HepG2 (cell line): ENCODE measurements around the gene GNG7. TPM values are rescaled to one million over a fixed set of nuclear protein-coding genes. Genes with fewer than 3 reads are reported as not detected.

Experiments
- ATAC-seq: fragments of 200-7000 bp; cut with Tn5 transposase; 3 replicates; pipeline ENCODE4 v1.9.1; 2020; ENCODE audit warnings: mild to moderate bottlenecking, moderate library complexity
- BruUV-seq: library from RNA; stranded (reverse); fragments of 400-500 nt; replicated peaks from 2 replicates; lab custom pipeline; 2021; lab: Mats Ljungman, UMichigan
- CTCF ChIA-PET: fragments of 300-600 bp; formaldehyde crosslinking; extraction: SDS; loops from one replicate; lab custom pipeline; 2021; ENCODE audit warnings: low total read pairs, inconsistent platforms, low intra/inter-chr PET ratio; lab: Yijun Ruan, JAX
- POLR2A ChIA-PET: fragments of 350-600 bp; sonication (Branson Sonifier 250); formaldehyde crosslinking; loops from one replicate; lab custom pipeline; 2020; ENCODE audit warnings: antibody characterized with exemption, inconsistent platforms; lab: Yijun Ruan, JAX
- DNase-seq: peaks from one replicate; pipeline ENCODE4 v3.0.0-alpha.2; 2015; ENCODE audit warnings: low spot score
- FAIRE-seq: peaks from 3 replicates; lab custom pipeline; 2011; peaks lifted over from hg19 to GRCh38; lab: Jason Lieb, UNC
- H2AFZ ChIP-seq: one replicate; pipeline ENCODE4 v1.6.1; 2011; ENCODE audit warnings: low read length, inconsistent platforms
- H3K27ac ChIP-seq: fragments of 300-600 bp; 3 replicates; pipeline ENCODE4 v1.8.0; 2011; ENCODE audit warnings: mixed run types, mild to moderate bottlenecking, mixed read lengths, low read length, inconsistent platforms; ENCODE audit not compliant: insufficient read depth; ENCODE audit errors: extremely low read length
- H3K27me3 ChIP-seq, 2 experiments: fragments of 200-600 bp in 1 of 2; 2 replicates in 1 of 2; 3 replicates in 1 of 2; pipeline versions ENCODE4 v1.6.0 to v1.8.0; 2011; ENCODE audit warnings: low read length in 2 of 2, mild to moderate bottlenecking in 2 of 2, moderate library complexity in 2 of 2, inconsistent platforms in 1 of 2; ENCODE audit not compliant: insufficient read depth in 2 of 2, control insufficient read depth in 1 of 2
- H3K36me3 ChIP-seq, 2 experiments: fragments of 200-600 bp in 1 of 2; replicated peaks in 1 of 2; 2 replicates in 1 of 2; 3 replicates in 1 of 2; pipeline versions ENCODE4 v1.5.1 to v1.8.0; 2011; ENCODE audit warnings: low read length in 2 of 2, inconsistent platforms in 1 of 2; ENCODE audit not compliant: insufficient read depth in 2 of 2, control insufficient read depth in 1 of 2
- H3K4me1 ChIP-seq: 2 replicates; pipeline ENCODE4 v1.5.1; 2012; ENCODE audit warnings: low read length, inconsistent platforms; ENCODE audit not compliant: insufficient read depth
- H3K4me2 ChIP-seq: 2 replicates; pipeline ENCODE4 v1.6.0; 2011; ENCODE audit warnings: low read depth, low read length, inconsistent platforms
- H3K4me3 ChIP-seq, 3 experiments: fragments of 200-600 bp in 1 of 3; sonication (generic), shearing (Covaris generic) in 1 of 3; replicated peaks in 1 of 3; 2 replicates each; pipeline ENCODE4 v1.5.1; 2011 to 2016; ENCODE audit warnings: low read length in 3 of 3, inconsistent platforms in 2 of 3, low read depth in 2 of 3, mild to moderate bottlenecking in 2 of 3, control low read depth in 1 of 3, mixed read lengths in 1 of 3; ENCODE audit not compliant: insufficient read depth in 1 of 3
- H3K79me2 ChIP-seq: one replicate; pipeline ENCODE4 v1.6.1; 2011; ENCODE audit warnings: low read length, inconsistent platforms; ENCODE audit not compliant: insufficient read depth
- H3K9ac ChIP-seq: 2 replicates; pipeline ENCODE4 v1.6.0; 2011; ENCODE audit warnings: mild to moderate bottlenecking, low read depth, low read length, inconsistent platforms; ENCODE audit not compliant: insufficient read depth
- H3K9me3 ChIP-seq: 2 replicates; pipeline ENCODE4 v1.5.1; 2012; ENCODE audit warnings: mild to moderate bottlenecking, low read length
- H4K20me1 ChIP-seq: 2 replicates; pipeline ENCODE4 v1.6.0; 2011; ENCODE audit warnings: inconsistent platforms, mild to moderate bottlenecking, low read length, moderate library complexity; ENCODE audit not compliant: insufficient read depth
- ELF3 ChIP-seq: IDR thresholded peaks from 2 replicates; pipeline ENCODE4 v1.6.1; 2016; ENCODE audit warnings: missing genetic modification reagents, missing compliant biosample characterization
- ELF4 ChIP-seq: sonication (generic); formaldehyde crosslinking; IDR thresholded peaks from 2 replicates; pipeline ENCODE4 v1.5.0; 2020; ENCODE audit warnings: missing genetic modification reagents, mild to moderate bottlenecking, moderate library complexity, borderline replicate concordance
- FIP1L1 ChIP-seq: fragments of 200-400 bp; formaldehyde crosslinking; IDR thresholded peaks from 2 replicates; pipeline ENCODE4 v1.6.1; 2018; ENCODE audit warnings: low read depth, mild to moderate bottlenecking, low read length, moderate library complexity, borderline replicate concordance; ENCODE audit not compliant: insufficient read depth
- FOSL2 ChIP-seq: sonication (generic); formaldehyde crosslinking; IDR thresholded peaks from 2 replicates; pipeline ENCODE4 v1.4.0; 2020; ENCODE audit warnings: missing genetic modification reagents
- FOXP1 ChIP-seq, 2 experiments: fragments of 450-650 bp in 1 of 2; IDR thresholded peaks; 2 replicates each; pipeline ENCODE4 v1.6.1; 2017 to 2018; ENCODE audit warnings: antibody characterized with exemption in 1 of 2
- HHEX ChIP-seq: IDR thresholded peaks from 2 replicates; pipeline ENCODE4 v1.6.1; 2016; ENCODE audit warnings: control low read depth
- MXD4 ChIP-seq: IDR thresholded peaks from 2 replicates; pipeline ENCODE4 v1.6.1; 2016; ENCODE audit warnings: mild to moderate bottlenecking, missing biosample characterization, missing genetic modification reagents
- MYC ChIP-seq: sonication (generic); formaldehyde crosslinking; IDR thresholded peaks from 2 replicates; pipeline ENCODE4 v1.9.0; 2021; ENCODE audit warnings: missing genetic modification reagents, borderline replicate concordance
- SETDB1 ChIP-seq: sonication (generic); formaldehyde crosslinking; IDR thresholded peaks from 2 replicates; pipeline ENCODE4 v1.5.1; 2020; ENCODE audit warnings: missing genetic modification reagents, mild to moderate bottlenecking, borderline replicate concordance
- SP1 ChIP-seq, 2 experiments: fragments of 450-650 bp in 1 of 2; sonication (generic) in 1 of 2; formaldehyde crosslinking in 1 of 2; IDR thresholded peaks; 2 replicates each; pipeline versions ENCODE4 v1.4.0 to v1.6.1; 2016 to 2020; ENCODE audit warnings: missing genetic modification reagents in 1 of 2
- XRCC5 ChIP-seq: fragments of 200-400 bp; formaldehyde crosslinking; optimal IDR thresholded peaks from 2 replicates; pipeline ENCODE3; 2017; ENCODE audit warnings: mild to moderate bottlenecking, low read length
- ZMAT3 ChIP-seq: sonication (generic); formaldehyde crosslinking; conservative IDR thresholded peaks from 2 replicates; pipeline ENCODE4 v1.7.0; 2021; ENCODE audit warnings: missing genetic modification reagents
- ZNF136 ChIP-seq: sonication (generic); formaldehyde crosslinking; IDR thresholded peaks from 2 replicates; pipeline ENCODE4 v1.8.1; 2022; ENCODE audit warnings: low read depth, mild to moderate bottlenecking, moderate library complexity, missing genetic modification reagents
- ZNF224 ChIP-seq: sonication (generic); formaldehyde crosslinking; IDR thresholded peaks from 2 replicates; pipeline ENCODE4 v1.5.0; 2020; ENCODE audit warnings: mild to moderate bottlenecking, missing genetic modification reagents
- ZNF460 ChIP-seq: sonication (generic); formaldehyde crosslinking; IDR thresholded peaks from 2 replicates; pipeline ENCODE4 v1.5.1; 2020; ENCODE audit warnings: missing genetic modification reagents, mild to moderate bottlenecking, borderline replicate concordance
- ZNF558 ChIP-seq: sonication (generic); formaldehyde crosslinking; IDR thresholded peaks from 2 replicates; pipeline ENCODE4 v1.9.0; 2022; ENCODE audit warnings: mild to moderate bottlenecking, missing genetic modification reagents, borderline replicate concordance
- ZNF790 ChIP-seq: sonication (generic); formaldehyde crosslinking; IDR thresholded peaks from 2 replicates; pipeline ENCODE4 v1.8.0; 2022; ENCODE audit warnings: missing genetic modification reagents, mild to moderate bottlenecking, borderline replicate concordance
- ZSCAN20 ChIP-seq: sonication (generic); formaldehyde crosslinking; IDR thresholded peaks from 2 replicates; pipeline ENCODE4 v1.4.0; 2020; ENCODE audit warnings: missing genetic modification reagents, mild to moderate bottlenecking, borderline replicate concordance
- WGBS: methylation state at CpG from one replicate; pipeline ENCODE4 v1.1.6; 2017; ENCODE audit warnings: low lambda C conversion rate; 5-methylcytosine and 5-hydroxymethylcytosine counted together
- in situ Hi-C: cut with HindIII; loops from 2 replicates; pipeline ENCODE4 v1.10.0; 2017; ENCODE audit warnings: low pct_unique_long_range_greater_than_20kb; ENCODE audit not compliant: extremely low pct_ligation_motif_present
- intact Hi-C: fragments of 100-400 bp; cut with micrococcal nuclease; formaldehyde crosslinking; loops from one replicate; pipeline ENCODE4 v1.10.0; 2022; ENCODE audit not compliant: unreplicated experiment
- polyA plus RNA-seq, 8 experiments: library from polyadenylated mRNA; depleted of rRNA in 3 of 8; stranded (reverse) in 7 of 8; unstranded in 1 of 8; fragments of >200 nt; fragmentation: Illumina TruSeq in 4 of 8; extraction: Trizol in 4 of 8; gene quantifications; 2 replicates each; pipeline versions ENCODE4 v1.2.1 to v1.2.3, GENCODE V29; 2011 to 2016; ENCODE audit warnings: low read depth in 4 of 8, missing spikeins in 1 of 8, mixed read lengths in 1 of 8; ENCODE audit not compliant: insufficient read depth in 1 of 8
- total RNA-seq, 5 experiments: library from RNA; depleted of rRNA; stranded (reverse); fragments of >200 nt; fragmentation: Illumina TruSeq; extraction: Trizol; gene quantifications; 2 replicates each; pipeline ENCODE4 v1.2.3, GENCODE V29; 2016; ENCODE audit warnings: low read depth in 1 of 5
- TF ChIP-seq, protein P1 (sequence below): sonication (generic); formaldehyde crosslinking; IDR thresholded peaks from 2 replicates; pipeline ENCODE4 v1.4.0; 2020; ENCODE audit warnings: missing genetic modification reagents, borderline replicate concordance
- TF ChIP-seq, protein P2 (sequence below): sonication (generic); formaldehyde crosslinking; IDR thresholded peaks from 2 replicates; pipeline ENCODE4 v1.8.1; 2023; ENCODE audit warnings: mild to moderate bottlenecking, moderate library complexity, missing genetic modification reagents
- TF ChIP-seq, protein P3 (sequence below): sonication (generic); formaldehyde crosslinking; IDR thresholded peaks from 2 replicates; pipeline ENCODE4 v1.4.0; 2020; ENCODE audit warnings: mild to moderate bottlenecking, missing genetic modification reagents
- TF ChIP-seq, protein P4 (sequence below): sonication (generic); formaldehyde crosslinking; conservative IDR thresholded peaks from 2 replicates; pipeline ENCODE4 v1.8.1; 2023; ENCODE audit warnings: missing genetic modification reagents

Gene GNG7
- total and polyA plus RNA-seq, 2 of the 13 experiments (the other 11 are each of a cell fraction or from before 2014, with no cell fraction given) = 1.4 to 3.3 TPM

DNA sequence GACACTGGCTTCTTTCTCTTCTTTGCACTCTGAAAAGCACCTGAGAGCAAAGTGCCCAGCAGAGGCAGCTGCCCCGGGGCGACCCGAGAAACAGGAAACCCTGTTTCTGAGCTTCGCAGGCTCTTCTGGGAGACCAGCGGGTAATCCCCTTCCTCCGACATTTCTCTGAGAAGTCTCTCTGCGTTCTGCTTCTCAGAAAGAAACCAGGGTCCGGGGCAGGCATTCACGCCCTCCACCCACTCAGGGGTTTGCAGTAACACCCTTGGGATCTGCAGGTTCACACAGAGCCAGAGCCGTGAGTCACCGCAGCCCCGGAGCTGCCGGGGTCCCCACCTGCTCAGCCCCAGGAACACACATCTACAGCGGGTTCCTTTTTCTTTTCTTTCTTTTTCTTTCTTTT lies 140.6 kb downstream of the GNG7 start:
- H4K20me1 ChIP-seq = no peaks in the 10 kb centered on the region
- H3K27me3 ChIP-seq = no peaks in the 10 kb centered on the region
- peak overlapping the region; percentile 31 to 59 (median 48); a peak in 4 of 6 replicates for H3K4me3 ChIP-seq
- TF ChIP-seq ELF3 (0 out of 2 replicates have a peak, but pooled peaks have one; percentile 38), ZNF460 (CRISPR knock-in tag) (no peak), ZMAT3 (CRISPR knock-in tag) (no peak), ZSCAN20 (CRISPR knock-in tag) (no peak), MYC (CRISPR knock-in tag) (no peak), MXD4 (CRISPR knock-in tag) (no peak), ZNF790 (CRISPR knock-in tag) (no peak), ZNF136 (no peak), FOXP1 (IDR thresholded peaks at IDR 0.05) (no peak), FOXP1 (CRISPR knock-in tag; IDR thresholded peaks at IDR 0.05) (no peak), ELF4 (no peak), SP1 (IDR thresholded peaks at IDR 0.05) (no peak), SP1 (CRISPR knock-in tag; IDR thresholded peaks at IDR 0.05) (no peak), SETDB1 (CRISPR knock-in tag) (no peak), ZNF224 (CRISPR knock-in tag) (no peak), HHEX (no peak), FOSL2 (CRISPR knock-in tag) (0 out of 2 replicates have a peak, but pooled peaks have one; percentile 22), FIP1L1 (no peak), XRCC5 (no peak), ZNF558 (CRISPR knock-in tag) (no peak)
- TF ChIP-seq, protein P1, sequence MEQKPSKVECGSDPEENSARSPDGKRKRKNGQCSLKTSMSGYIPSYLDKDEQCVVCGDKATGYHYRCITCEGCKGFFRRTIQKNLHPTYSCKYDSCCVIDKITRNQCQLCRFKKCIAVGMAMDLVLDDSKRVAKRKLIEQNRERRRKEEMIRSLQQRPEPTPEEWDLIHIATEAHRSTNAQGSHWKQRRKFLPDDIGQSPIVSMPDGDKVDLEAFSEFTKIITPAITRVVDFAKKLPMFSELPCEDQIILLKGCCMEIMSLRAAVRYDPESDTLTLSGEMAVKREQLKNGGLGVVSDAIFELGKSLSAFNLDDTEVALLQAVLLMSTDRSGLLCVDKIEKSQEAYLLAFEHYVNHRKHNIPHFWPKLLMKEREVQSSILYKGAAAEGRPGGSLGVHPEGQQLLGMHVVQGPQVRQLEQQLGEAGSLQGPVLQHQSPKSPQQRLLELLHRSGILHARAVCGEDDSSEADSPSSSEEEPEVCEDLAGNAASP (CRISPR knock-in tag) = 0 out of 2 replicates have a peak, but pooled peaks have one; percentile 22
- TF ChIP-seq, protein P2, sequence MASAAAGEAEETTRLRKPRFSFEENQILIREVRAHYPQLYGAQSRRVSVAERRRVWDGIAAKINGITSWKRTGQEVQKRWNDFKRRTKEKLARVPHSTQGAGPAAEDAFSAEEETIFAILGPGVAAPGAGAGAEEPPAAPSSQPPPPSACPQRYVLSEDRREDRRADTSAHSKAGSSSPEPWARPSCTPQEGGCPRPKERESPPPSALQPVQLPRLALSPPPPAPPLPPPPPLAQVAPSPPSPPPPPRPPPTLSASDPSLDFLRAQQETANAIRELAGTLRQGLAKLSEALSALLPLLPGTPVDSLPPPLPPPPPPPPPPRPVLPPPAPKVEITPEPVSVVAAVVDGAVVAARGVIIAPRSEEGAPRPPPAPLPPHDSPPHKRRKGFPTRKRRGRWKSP (CRISPR knock-in tag) = no peak
- TF ChIP-seq, protein P3, sequence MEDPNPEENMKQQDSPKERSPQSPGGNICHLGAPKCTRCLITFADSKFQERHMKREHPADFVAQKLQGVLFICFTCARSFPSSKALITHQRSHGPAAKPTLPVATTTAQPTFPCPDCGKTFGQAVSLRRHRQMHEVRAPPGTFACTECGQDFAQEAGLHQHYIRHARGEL = no peak
- TF ChIP-seq, protein P4, sequence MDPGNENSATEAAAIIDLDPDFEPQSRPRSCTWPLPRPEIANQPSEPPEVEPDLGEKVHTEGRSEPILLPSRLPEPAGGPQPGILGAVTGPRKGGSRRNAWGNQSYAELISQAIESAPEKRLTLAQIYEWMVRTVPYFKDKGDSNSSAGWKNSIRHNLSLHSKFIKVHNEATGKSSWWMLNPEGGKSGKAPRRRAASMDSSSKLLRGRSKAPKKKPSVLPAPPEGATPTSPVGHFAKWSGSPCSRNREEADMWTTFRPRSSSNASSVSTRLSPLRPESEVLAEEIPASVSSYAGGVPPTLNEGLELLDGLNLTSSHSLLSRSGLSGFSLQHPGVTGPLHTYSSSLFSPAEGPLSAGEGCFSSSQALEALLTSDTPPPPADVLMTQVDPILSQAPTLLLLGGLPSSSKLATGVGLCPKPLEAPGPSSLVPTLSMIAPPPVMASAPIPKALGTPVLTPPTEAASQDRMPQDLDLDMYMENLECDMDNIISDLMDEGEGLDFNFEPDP (CRISPR knock-in tag) = no peak
- TF ChIP-seq, all 625 proteins: peak for 3
- Histone ChIP-seq H3K9me3 (no peaks in the 10 kb centered on the region), H2AFZ (peak overlapping the region; percentile 61), H3K36me3 (no peaks in the 10 kb centered on the region), H3K27ac (peak overlapping the region; percentile 54), H3K9ac (peak overlapping the region; percentile 60; the same call in 1 of the 2 replicates), H3K4me1 (peaks cover 60% of the 10 kb centered on the region), H3K79me2 (no peaks in the 10 kb centered on the region), H3K4me2 (peak overlapping the region; percentile 75)
- DNase-seq = no peak
- ChIA-PET CTCF (no interaction called here), POLR2A (interaction anchor here (1.0 to 2.2 kb wide), 5 partner anchors 16 to 86 kb away, joined by 3 to 10 read pairs (median 6); partner anchors contain the start of gene GADD45B)
- ATAC-seq = peak; percentile 45; the same call in 2 of the 3 replicates
- no TSS peak for BruUV-seq
- intact Hi-C loops (no loop called here), in situ Hi-C loops (no loop called here)
- WGBS = 9% methylated on average over 14 of the region's 14 CpGs
- no peak for FAIRE-seq
